GM12873 (cell line): ENCODE data around the gene LUC7L3.

ENCODE experiments used
- TF ChIP-seq, protein P1 (sequence below): IDR thresholded peaks from 2 replicates; pipeline ENCODE4 v1.5.1; 2012; ENCODE audit warnings: low read depth, mild to moderate bottlenecking, moderate library complexity, low read length, control low read depth; ENCODE audit not compliant: insufficient read depth; ENCODE audit errors: missing control alignments

The LUC7L3 gene

DNA sequence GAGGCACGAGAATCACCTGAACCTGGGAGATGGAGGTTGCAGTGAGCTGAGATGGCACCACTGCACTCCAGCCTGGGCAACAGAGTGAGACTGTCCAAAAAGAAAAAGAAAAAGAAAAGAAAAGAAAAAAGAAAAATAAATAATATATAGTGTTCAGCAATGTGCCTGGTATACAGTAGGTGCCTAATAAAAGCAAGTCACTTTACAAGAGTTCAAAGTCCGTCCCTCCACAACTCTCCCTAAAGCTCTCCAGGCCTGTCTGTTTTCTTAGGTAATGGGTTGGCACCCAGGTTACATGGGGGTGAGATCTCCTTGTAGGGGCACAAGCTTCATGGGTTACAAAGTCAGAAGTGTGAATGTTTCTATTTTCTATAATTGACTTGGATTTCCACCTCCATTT is 64.5 kb downstream of the LUC7L3 start:
- TF ChIP-seq, protein P1, sequence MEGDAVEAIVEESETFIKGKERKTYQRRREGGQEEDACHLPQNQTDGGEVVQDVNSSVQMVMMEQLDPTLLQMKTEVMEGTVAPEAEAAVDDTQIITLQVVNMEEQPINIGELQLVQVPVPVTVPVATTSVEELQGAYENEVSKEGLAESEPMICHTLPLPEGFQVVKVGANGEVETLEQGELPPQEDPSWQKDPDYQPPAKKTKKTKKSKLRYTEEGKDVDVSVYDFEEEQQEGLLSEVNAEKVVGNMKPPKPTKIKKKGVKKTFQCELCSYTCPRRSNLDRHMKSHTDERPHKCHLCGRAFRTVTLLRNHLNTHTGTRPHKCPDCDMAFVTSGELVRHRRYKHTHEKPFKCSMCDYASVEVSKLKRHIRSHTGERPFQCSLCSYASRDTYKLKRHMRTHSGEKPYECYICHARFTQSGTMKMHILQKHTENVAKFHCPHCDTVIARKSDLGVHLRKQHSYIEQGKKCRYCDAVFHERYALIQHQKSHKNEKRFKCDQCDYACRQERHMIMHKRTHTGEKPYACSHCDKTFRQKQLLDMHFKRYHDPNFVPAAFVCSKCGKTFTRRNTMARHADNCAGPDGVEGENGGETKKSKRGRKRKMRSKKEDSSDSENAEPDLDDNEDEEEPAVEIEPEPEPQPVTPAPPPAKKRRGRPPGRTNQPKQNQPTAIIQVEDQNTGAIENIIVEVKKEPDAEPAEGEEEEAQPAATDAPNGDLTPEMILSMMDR: no peak

GRCh38 chr17:50785126-50785525 is 65.7 kb downstream of the LUC7L3 start:
- TF ChIP-seq, protein P1: no peak

DNA sequence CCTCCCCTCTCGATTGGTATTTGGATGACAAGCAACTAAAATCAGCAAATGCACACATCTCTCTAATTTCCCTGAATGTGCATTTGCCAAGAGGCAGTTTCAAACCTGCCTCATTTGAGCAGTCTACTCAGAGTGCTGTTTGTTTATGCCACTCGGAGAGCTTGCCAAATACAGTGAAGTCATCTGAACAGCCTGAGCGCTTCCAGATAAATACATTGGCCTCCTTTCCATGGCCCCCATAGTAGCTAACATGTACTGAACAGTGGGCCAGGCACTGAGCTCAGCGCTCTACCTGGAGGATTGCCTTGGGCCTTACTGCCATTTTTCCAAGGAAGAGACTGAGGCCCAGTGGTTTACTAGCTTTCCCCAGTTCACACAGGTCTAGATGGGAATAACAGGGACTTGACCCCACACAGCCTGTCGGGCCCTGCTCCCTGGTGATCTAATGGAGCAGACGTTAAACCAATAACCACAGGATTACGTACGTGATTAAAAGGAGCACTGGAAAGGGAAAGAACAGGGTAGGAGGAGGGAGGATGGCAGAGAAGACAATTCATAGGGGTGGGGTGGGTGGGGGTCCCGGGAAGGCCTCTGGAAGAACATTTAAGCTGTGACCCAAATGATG is 66.7 kb downstream of the LUC7L3 start:
- TF ChIP-seq, protein P1: no peak

GRCh38 chr17:50787106-50787505 is 67.7 kb downstream of the LUC7L3 start:
- TF ChIP-seq, protein P1: no peak

DNA sequence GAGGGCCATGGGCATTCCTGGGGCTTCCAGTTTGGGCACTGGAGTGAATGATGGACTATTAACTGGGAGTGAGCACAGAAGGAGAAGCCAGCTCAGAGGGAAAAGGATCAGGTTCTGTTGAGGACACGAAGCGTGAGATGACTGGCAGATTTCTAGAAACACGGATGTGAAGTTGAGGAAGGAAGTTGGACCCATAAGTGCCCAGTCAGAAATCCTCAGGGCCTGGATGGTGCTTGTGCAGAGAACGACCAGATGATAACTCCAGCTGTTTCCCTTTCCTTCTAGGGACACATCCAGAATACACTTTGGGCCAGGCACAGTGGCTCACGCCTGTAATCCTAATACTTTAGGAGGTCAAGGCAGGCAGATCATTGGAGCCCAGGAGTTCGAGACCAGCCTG is 71.2 kb downstream of the LUC7L3 start:
- TF ChIP-seq, protein P1: no peak

DNA sequence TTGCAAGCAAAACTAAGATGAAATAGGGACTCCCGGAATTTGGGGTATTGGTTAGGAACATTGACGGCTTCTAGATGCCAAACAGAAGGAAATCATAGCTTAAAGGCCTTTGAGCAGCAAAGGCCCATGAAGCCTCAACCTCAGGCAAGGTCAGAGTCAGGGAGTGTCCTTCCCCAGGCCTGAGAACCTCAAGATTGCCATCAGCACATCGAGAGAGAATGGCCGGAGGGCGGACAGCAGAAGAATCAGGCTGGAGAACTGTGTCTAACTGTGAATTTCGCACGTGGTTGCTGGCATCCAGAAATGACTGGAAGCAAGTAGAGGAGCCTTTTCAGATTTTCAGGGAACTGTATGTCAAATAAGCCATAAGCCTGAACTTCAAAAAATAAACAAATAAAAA is 72.7 kb downstream of the LUC7L3 start:
- TF ChIP-seq, protein P1: no peak

DNA sequence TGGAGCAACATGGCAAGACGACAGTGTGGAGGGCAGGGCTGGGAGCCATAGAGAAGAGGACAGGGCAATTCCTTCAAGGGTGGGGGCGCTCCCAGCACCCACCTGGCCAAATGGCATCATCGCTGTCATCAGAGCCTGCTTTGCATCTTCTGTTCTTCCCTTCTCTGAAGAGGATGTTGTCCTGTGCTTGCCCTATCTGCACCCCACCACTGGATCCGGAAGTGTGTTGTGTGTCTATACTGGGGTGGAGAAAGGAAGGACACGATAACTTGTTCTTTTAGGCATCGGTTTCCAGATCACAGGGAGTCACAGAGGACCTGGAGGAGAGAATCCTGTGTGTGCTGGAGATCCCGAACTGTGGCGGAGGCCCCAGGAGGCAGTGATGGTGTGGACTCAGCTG is 73.6 kb downstream of the LUC7L3 start:
- TF ChIP-seq, protein P1: no peak

DNA sequence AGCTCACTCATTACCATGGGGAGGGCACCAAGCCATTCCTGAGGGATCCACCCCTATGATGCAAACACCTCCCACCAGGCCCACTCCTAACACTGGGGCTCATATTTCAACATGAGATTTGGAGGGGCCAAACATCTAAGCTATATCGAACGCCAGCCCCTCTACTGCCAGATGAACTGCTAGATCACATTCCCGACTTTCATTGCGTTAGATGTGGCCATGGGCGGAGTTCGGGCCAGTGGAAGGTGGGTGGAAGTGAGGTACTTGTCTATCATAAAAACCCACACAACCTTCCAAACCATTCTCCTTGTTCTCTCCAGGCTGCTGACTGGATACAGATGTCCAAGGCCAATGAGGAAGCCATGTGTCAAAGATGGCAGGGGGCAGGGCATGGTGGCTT is 75.0 kb downstream of the LUC7L3 start:
- TF ChIP-seq, protein P1: no peak
